HCT116 (cell line): Measurements from ENCODE around the gene STK17A. TPM values are rescaled to one million over a fixed set of nuclear protein-coding genes. Genes with fewer than 3 reads are reported as not detected.

Source experiments
- ATAC-seq: fragments of 200-7000 bp; cut with Tn5 transposase; 2 replicates; pipeline ENCODE4 v1.9.1; 2020; ENCODE audit warnings: mild to moderate bottlenecking, moderate library complexity
- BruUV-seq: library from RNA; stranded (reverse); fragments of 400-500 nt; replicated peaks from 2 replicates; lab custom pipeline; 2021; lab: Mats Ljungman, UMichigan
- CTCF ChIA-PET: fragments of 300-600 bp; sonication (Branson Sonifier 250); formaldehyde crosslinking; loops from one replicate; lab custom pipeline; 2021; ENCODE audit warnings: antibody characterized with exemption; lab: Charles Lee
- POLR2A ChIA-PET: fragments of 300-600, 350-600 bp; sonication (Branson Sonifier 250); formaldehyde crosslinking; loops from one replicate; lab custom pipeline; 2021; ENCODE audit warnings: antibody characterized with exemption; lab: Charles Lee
- RAD21 ChIA-PET, 2 experiments: fragments of 300-600 bp; sonication (Branson Sonifier 250); formaldehyde crosslinking; loops; one replicate each; lab custom pipeline; 2023; ENCODE audit warnings: low total read pairs in 2 of 2; ENCODE audit not compliant: uncharacterized antibody in 2 of 2, unreplicated experiment in 2 of 2, low non-redundant PET in 1 of 2; lab: Charles Lee
- DNase-seq: peaks from one replicate; pipeline ENCODE4 v3.0.0-alpha.2; 2010; ENCODE audit warnings: low read depth, low spot score
- H2AFZ ChIP-seq: fragments of 200-600 bp; shearing (Covaris generic), sonication (generic); 2 replicates; pipeline ENCODE4 v1.6.1; 2017; ENCODE audit warnings: low read depth, mixed run types, mixed read lengths, antibody characterized with exemption, low read length; ENCODE audit not compliant: poor library complexity, severe bottlenecking
- H3K27ac ChIP-seq: 2 replicates; pipeline ENCODE4 v1.5.1; 2012; ENCODE audit warnings: low read depth, low read length
- H3K27me3 ChIP-seq: fragments of 200-600 bp; sonication (generic); 2 replicates; pipeline ENCODE4 v1.6.1; 2016; ENCODE audit warnings: mixed run types, low read length, mixed read lengths; ENCODE audit not compliant: insufficient read depth
- H3K36me3 ChIP-seq, 2 experiments: fragments of 200-500 bp in 1 of 2; fragments of 200-600 bp in 1 of 2; sonication (Bioruptor generic) in 1 of 2; sonication (generic) in 1 of 2; 2 replicates each; pipeline versions ENCODE4 v1.5.1 to v1.6.1; 2014 to 2016; ENCODE audit warnings: low read length in 2 of 2, inconsistent platforms in 1 of 2, mixed read lengths in 1 of 2, mixed run types in 1 of 2; ENCODE audit not compliant: insufficient read depth in 2 of 2, control insufficient read depth in 1 of 2
- H3K4me1 ChIP-seq, 2 experiments: fragments of 200-600 bp in 1 of 2; sonication (generic) in 1 of 2; 2 replicates each; pipeline versions ENCODE4 v1.5.1 to v1.6.1; 2012 to 2017; ENCODE audit warnings: low read length in 2 of 2, inconsistent platforms in 1 of 2, mild to moderate bottlenecking in 1 of 2, mixed read lengths in 1 of 2, mixed run types in 1 of 2, moderate library complexity in 1 of 2; ENCODE audit not compliant: insufficient read depth in 2 of 2, control insufficient read depth in 1 of 2
- H3K4me2 ChIP-seq: fragments of 200-600 bp; sonication (generic); 2 replicates; pipeline ENCODE4 v1.6.1; 2017; ENCODE audit warnings: mixed run types, low read length, mixed read lengths
- H3K4me3 ChIP-seq, 2 experiments: fragments of 200-600 bp in 1 of 2; sonication (generic) in 1 of 2; replicated peaks in 1 of 2; 2 replicates each; pipeline ENCODE4 v1.5.1; 2011 to 2016; ENCODE audit warnings: low read length in 2 of 2, control low read depth in 1 of 2, low read depth in 1 of 2, mild to moderate bottlenecking in 1 of 2, mixed read lengths in 1 of 2, mixed run types in 1 of 2
- H3K79me2 ChIP-seq: fragments of 200-600 bp; sonication (generic); 2 replicates; pipeline ENCODE4 v1.6.1; 2017; ENCODE audit warnings: mild to moderate bottlenecking, mixed run types, low read length, moderate library complexity, mixed read lengths; ENCODE audit not compliant: insufficient read depth
- H3K9ac ChIP-seq: fragments of 200-600 bp; sonication (generic); 2 replicates; pipeline ENCODE4 v1.6.1; 2016; ENCODE audit warnings: low read length, mixed read lengths
- H3K9me2 ChIP-seq: fragments of 200-600 bp; sonication (generic), shearing (Covaris generic); 2 replicates; pipeline ENCODE4 v1.6.1; 2017; ENCODE audit warnings: mixed run types, mild to moderate bottlenecking, moderate library complexity; ENCODE audit not compliant: insufficient read depth
- H3K9me3 ChIP-seq, 2 experiments: fragments of 200-500 bp in 1 of 2; fragments of 200-600 bp in 1 of 2; sonication (Bioruptor generic) in 1 of 2; sonication (generic) in 1 of 2; 2 replicates each; pipeline ENCODE4 v1.6.1; 2014 to 2017; ENCODE audit warnings: low read length in 2 of 2, mixed read lengths in 2 of 2, inconsistent platforms in 1 of 2, low read depth in 1 of 2, mild to moderate bottlenecking in 1 of 2, mixed run types in 1 of 2, moderate library complexity in 1 of 2; ENCODE audit not compliant: control insufficient read depth in 1 of 2, insufficient read depth in 1 of 2
- H4K20me1 ChIP-seq: fragments of 200-600 bp; sonication (generic), shearing (Covaris generic); 2 replicates; pipeline ENCODE4 v1.6.1; 2017; ENCODE audit warnings: mixed run types, mild to moderate bottlenecking, moderate library complexity; ENCODE audit not compliant: insufficient read depth
- CBX3 ChIP-seq: IDR thresholded peaks from 2 replicates; pipeline ENCODE4 v1.6.1; 2012; ENCODE audit warnings: low read depth
- CEBPB ChIP-seq: IDR thresholded peaks from 2 replicates; pipeline ENCODE4 v1.6.1; 2012; ENCODE audit warnings: low read depth
- ELF1 ChIP-seq: IDR thresholded peaks from 2 replicates; pipeline ENCODE4 v1.6.1; 2012; ENCODE audit warnings: low read depth, borderline replicate concordance
- EZH2 ChIP-seq: fragments of 200-600 bp; sonication (generic); IDR thresholded peaks from 2 replicates; pipeline ENCODE4 v1.6.1; 2017; ENCODE audit warnings: antibody characterized with exemption, mixed run types
- EZH2phosphoT487 ChIP-seq: fragments of 200-600 bp; IDR thresholded peaks from 2 replicates; pipeline ENCODE4 v1.6.1; 2018; ENCODE audit warnings: antibody characterized with exemption, borderline replicate concordance
- FOSL1 ChIP-seq: IDR thresholded peaks from 2 replicates; pipeline ENCODE4 v1.6.1; 2012; ENCODE audit warnings: low read depth
- JUND ChIP-seq: IDR thresholded peaks from 2 replicates; pipeline ENCODE4 v1.6.1; 2012
- POLR2A ChIP-seq: IDR thresholded peaks from 2 replicates; pipeline ENCODE4 v1.7.0; 2011; ENCODE audit warnings: borderline replicate concordance; ENCODE audit not compliant: insufficient read depth, insufficient read length; ENCODE audit errors: extremely low read depth
- POLR2AphosphoS5 ChIP-seq: IDR thresholded peaks from 2 replicates; pipeline ENCODE4 v1.6.1; 2011; ENCODE audit warnings: mild to moderate bottlenecking, low read depth, low read length, moderate library complexity
- RAD21 ChIP-seq: IDR thresholded peaks from 2 replicates; pipeline ENCODE4 v1.6.1; 2012; ENCODE audit warnings: low read depth, mild to moderate bottlenecking
- SIN3A ChIP-seq: IDR thresholded peaks from 2 replicates; pipeline ENCODE4 v1.6.1; 2012; ENCODE audit warnings: low read depth
- SRF ChIP-seq: IDR thresholded peaks from 2 replicates; pipeline ENCODE4 v1.6.1; 2012; ENCODE audit warnings: low read depth
- TCF7L2 ChIP-seq: IDR thresholded peaks from 2 replicates; pipeline ENCODE4 v1.7.0; 2011; ENCODE audit warnings: borderline replicate concordance, inconsistent platforms; ENCODE audit not compliant: insufficient read depth, insufficient read length; ENCODE audit errors: extremely low read depth
- ZFX ChIP-seq: fragments of 450-650 bp; IDR thresholded peaks from 2 replicates; pipeline ENCODE4 v1.6.1; 2017
- ZNF274 ChIP-seq: fragments of 200-500 bp; sonication (Bioruptor generic); IDR thresholded peaks from 2 replicates; pipeline ENCODE4 v1.6.1; 2014; ENCODE audit warnings: mild to moderate bottlenecking, low read depth, low read length, inconsistent platforms
- intact Hi-C: fragments of 100-400 bp; cut with micrococcal nuclease; formaldehyde crosslinking; loops from 2 replicates; pipeline ENCODE4 v1.10.0; 2022
- total RNA-seq: library from RNA; stranded (reverse); gene quantifications from one replicate; pipeline ENCODE4 v1.2.1, GENCODE V29; 2021; ENCODE audit not compliant: unreplicated experiment
- TF ChIP-seq, protein P1 (sequence below): IDR thresholded peaks from 2 replicates; pipeline ENCODE4 v1.6.1; 2012
- TF ChIP-seq, protein P2 (sequence below), 3 experiments: fragments of 200-600 bp in 1 of 3; sonication (generic) in 1 of 3; IDR thresholded peaks in 2 of 3; conservative IDR thresholded peaks in 1 of 3; 2 replicates each; pipeline ENCODE4 v1.5.1; 2012 to 2017; ENCODE audit warnings: low read depth in 2 of 3, low read length in 2 of 3, antibody characterized with exemption in 1 of 3, borderline replicate concordance in 1 of 3, control low read depth in 1 of 3, mild to moderate bottlenecking in 1 of 3, mixed read lengths in 1 of 3, mixed run types in 1 of 3, moderate library complexity in 1 of 3; ENCODE audit not compliant: insufficient read depth in 1 of 3
- TF ChIP-seq, protein P3 (sequence below): IDR thresholded peaks from 2 replicates; pipeline ENCODE4 v1.6.1; 2012; ENCODE audit warnings: low read depth
- TF ChIP-seq, protein P4 (sequence below): IDR thresholded peaks from 2 replicates; pipeline ENCODE4 v1.6.1; 2012

Gene STK17A
- total RNA-seq, 1 experiment from 2014 or later = 14.8 TPM

DNA sequence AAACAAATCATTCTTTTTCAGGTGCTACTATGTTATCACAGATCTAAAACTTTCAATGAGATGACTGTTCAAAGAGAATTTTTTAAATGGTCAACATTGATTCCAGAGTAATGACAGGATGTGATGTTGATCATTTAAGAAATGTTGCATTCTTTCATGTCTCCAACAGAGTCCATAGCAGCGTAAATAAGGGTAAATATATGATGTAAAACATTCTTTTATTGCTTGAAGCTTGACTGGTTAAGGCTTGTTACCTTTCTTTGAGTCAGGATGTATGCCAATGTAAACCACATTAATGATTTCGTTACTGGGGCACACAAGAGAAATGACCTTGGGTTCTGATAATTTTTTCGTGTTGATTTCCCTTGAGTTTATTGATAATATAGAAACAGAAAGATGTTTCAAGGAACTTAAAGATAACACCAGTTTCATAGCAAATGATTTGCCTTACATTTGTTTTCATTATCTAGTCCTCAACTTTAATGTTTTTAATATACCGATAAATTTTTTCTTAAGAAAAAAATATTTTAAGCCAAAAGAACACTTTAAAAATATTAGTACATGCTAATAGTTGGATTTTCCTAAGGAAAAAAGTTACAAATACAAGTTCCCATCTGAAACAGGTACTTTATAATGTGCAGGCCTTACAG is 3.5 kb downstream of the STK17A start:
- H4K20me1 ChIP-seq = no peaks in the 10 kb centered on the region
- no peak overlapping the region for H3K27ac ChIP-seq
- H3K9me2 ChIP-seq = no peaks in the 10 kb centered on the region
- POLR2A ChIA-PET = no interaction called here
- peaks cover 8 to 23% of the 10 kb centered on the region in 2 experiments; a peak in 3 of 4 replicates for H3K4me1 ChIP-seq
- ATAC-seq (no peak), DNase-seq (no peak)
- peaks cover 72% of the 10 kb centered on the region for H3K79me2 ChIP-seq
- intact Hi-C loops = no loop called here
- H3K36me3 ChIP-seq = no peaks in the 10 kb centered on the region
- H3K9me3 ChIP-seq = no peaks in the 10 kb centered on the region
- H3K4me3 ChIP-seq = no peak overlapping the region
- RAD21 ChIA-PET = no interaction called here
- no peak overlapping the region for H2AFZ ChIP-seq
- CTCF ChIA-PET = interaction anchor here (1.1 to 1.8 kb wide), 2 partner anchors 113 to 114 kb away, joined by 4 to 7 read pairs; no protein-coding TSS in a partner anchor
- H3K27me3 ChIP-seq = no peaks in the 10 kb centered on the region
- no peak overlapping the region for H3K9ac ChIP-seq
- no peak overlapping the region for H3K4me2 ChIP-seq
- TF ChIP-seq EZH2phosphoT487 (no peak), JUND (no peak), SRF (no peak), CEBPB (no peak), POLR2AphosphoS5 (no peak), CBX3 (no peak), FOSL1 (no peak), SIN3A (no peak), ELF1 (no peak), ZNF274 (no peak), POLR2A (no peak), RAD21 (no peak), EZH2 (no peak), ZFX (no peak), TCF7L2 (no peak)
- TF ChIP-seq, protein P1, sequence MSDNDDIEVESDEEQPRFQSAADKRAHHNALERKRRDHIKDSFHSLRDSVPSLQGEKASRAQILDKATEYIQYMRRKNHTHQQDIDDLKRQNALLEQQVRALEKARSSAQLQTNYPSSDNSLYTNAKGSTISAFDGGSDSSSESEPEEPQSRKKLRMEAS = no peak
- TF ChIP-seq, protein P2, sequence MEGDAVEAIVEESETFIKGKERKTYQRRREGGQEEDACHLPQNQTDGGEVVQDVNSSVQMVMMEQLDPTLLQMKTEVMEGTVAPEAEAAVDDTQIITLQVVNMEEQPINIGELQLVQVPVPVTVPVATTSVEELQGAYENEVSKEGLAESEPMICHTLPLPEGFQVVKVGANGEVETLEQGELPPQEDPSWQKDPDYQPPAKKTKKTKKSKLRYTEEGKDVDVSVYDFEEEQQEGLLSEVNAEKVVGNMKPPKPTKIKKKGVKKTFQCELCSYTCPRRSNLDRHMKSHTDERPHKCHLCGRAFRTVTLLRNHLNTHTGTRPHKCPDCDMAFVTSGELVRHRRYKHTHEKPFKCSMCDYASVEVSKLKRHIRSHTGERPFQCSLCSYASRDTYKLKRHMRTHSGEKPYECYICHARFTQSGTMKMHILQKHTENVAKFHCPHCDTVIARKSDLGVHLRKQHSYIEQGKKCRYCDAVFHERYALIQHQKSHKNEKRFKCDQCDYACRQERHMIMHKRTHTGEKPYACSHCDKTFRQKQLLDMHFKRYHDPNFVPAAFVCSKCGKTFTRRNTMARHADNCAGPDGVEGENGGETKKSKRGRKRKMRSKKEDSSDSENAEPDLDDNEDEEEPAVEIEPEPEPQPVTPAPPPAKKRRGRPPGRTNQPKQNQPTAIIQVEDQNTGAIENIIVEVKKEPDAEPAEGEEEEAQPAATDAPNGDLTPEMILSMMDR (IDR thresholded peaks at IDR 0.05 in 2 of 3, conservative IDR thresholded peaks at IDR 0.05 in 1 of 3; ENCODE audit: borderline replicate concordance in 1 of 3, insufficient read depth in 1 of 3, low read depth in 2 of 3, low read length in 2 of 3) = no peak
- TF ChIP-seq, protein P3, sequence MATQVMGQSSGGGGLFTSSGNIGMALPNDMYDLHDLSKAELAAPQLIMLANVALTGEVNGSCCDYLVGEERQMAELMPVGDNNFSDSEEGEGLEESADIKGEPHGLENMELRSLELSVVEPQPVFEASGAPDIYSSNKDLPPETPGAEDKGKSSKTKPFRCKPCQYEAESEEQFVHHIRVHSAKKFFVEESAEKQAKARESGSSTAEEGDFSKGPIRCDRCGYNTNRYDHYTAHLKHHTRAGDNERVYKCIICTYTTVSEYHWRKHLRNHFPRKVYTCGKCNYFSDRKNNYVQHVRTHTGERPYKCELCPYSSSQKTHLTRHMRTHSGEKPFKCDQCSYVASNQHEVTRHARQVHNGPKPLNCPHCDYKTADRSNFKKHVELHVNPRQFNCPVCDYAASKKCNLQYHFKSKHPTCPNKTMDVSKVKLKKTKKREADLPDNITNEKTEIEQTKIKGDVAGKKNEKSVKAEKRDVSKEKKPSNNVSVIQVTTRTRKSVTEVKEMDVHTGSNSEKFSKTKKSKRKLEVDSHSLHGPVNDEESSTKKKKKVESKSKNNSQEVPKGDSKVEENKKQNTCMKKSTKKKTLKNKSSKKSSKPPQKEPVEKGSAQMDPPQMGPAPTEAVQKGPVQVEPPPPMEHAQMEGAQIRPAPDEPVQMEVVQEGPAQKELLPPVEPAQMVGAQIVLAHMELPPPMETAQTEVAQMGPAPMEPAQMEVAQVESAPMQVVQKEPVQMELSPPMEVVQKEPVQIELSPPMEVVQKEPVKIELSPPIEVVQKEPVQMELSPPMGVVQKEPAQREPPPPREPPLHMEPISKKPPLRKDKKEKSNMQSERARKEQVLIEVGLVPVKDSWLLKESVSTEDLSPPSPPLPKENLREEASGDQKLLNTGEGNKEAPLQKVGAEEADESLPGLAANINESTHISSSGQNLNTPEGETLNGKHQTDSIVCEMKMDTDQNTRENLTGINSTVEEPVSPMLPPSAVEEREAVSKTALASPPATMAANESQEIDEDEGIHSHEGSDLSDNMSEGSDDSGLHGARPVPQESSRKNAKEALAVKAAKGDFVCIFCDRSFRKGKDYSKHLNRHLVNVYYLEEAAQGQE = no peak
- TF ChIP-seq, protein P4, sequence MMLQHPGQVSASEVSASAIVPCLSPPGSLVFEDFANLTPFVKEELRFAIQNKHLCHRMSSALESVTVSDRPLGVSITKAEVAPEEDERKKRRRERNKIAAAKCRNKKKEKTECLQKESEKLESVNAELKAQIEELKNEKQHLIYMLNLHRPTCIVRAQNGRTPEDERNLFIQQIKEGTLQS = no peak
- BruUV-seq = no TSS peak
